GM23338 (cell line): ENCODE results near the gene PTPRA. TPM values are rescaled to one million over a fixed set of nuclear protein-coding genes. Genes with fewer than 3 reads are reported as not detected.

Experiments
- ATAC-seq: fragments of 200-7000 bp; cut with Tn5 transposase; 3 replicates; pipeline ENCODE4 v1.9.1; 2020
- DNase-seq: peaks from one replicate; pipeline ENCODE4 v3.0.0-alpha.2; 2015; ENCODE audit warnings: low spot score
- H2AFZ ChIP-seq: fragments of 200-600 bp; sonication (generic); 2 replicates; pipeline ENCODE4 v1.8.0; 2016; ENCODE audit warnings: antibody characterized with exemption, mild to moderate bottlenecking, moderate library complexity
- H3F3A ChIP-seq: fragments of 200-600 bp; sonication (generic); replicated peaks from 2 replicates; pipeline ENCODE4 v1.8.0; 2017; ENCODE audit warnings: antibody characterized with exemption, mixed run types, low read depth
- H3K27ac ChIP-seq: fragments of 200-600 bp; sonication (generic); 2 replicates; pipeline ENCODE4 v1.6.1; 2016; ENCODE audit warnings: low read depth
- H3K27me3 ChIP-seq: fragments of 200-600 bp; sonication (generic); 2 replicates; pipeline ENCODE4 v1.8.0; 2016; ENCODE audit warnings: mild to moderate bottlenecking, mixed run types, moderate library complexity; ENCODE audit not compliant: insufficient read depth
- H3K36me3 ChIP-seq: fragments of 200-600 bp; sonication (generic); 2 replicates; pipeline ENCODE4 v1.8.0; 2016; ENCODE audit warnings: mild to moderate bottlenecking; ENCODE audit not compliant: insufficient read depth
- H3K4me1 ChIP-seq: fragments of 200-600 bp; sonication (generic); 2 replicates; pipeline ENCODE4 v1.8.0; 2016; ENCODE audit warnings: mild to moderate bottlenecking, moderate library complexity; ENCODE audit not compliant: insufficient read depth
- H3K4me2 ChIP-seq: fragments of 200-600 bp; sonication (generic); 2 replicates; pipeline ENCODE4 v1.7.1; 2017; ENCODE audit warnings: mixed run types
- H3K4me3 ChIP-seq: fragments of 200-600 bp; sonication (generic); 2 replicates; pipeline ENCODE4 v1.6.1; 2016; ENCODE audit warnings: mixed run types
- H3K79me2 ChIP-seq: fragments of 200-600 bp; sonication (generic); replicated peaks from 2 replicates; pipeline ENCODE4 v1.8.0; 2017; ENCODE audit warnings: mild to moderate bottlenecking; ENCODE audit not compliant: insufficient read depth
- H3K9me2 ChIP-seq: fragments of 200-600 bp; sonication (generic); 2 replicates; pipeline ENCODE4 v1.8.0; 2017; ENCODE audit not compliant: insufficient read depth
- H4K20me1 ChIP-seq: fragments of 200-600 bp; sonication (generic); replicated peaks from 2 replicates; pipeline ENCODE4 v1.8.0; 2017; ENCODE audit warnings: mild to moderate bottlenecking; ENCODE audit not compliant: insufficient read depth
- H3K27ac Mint-ChIP-seq: 2 replicates; pipeline ENCODE4 v1.8.0; 2020; ENCODE audit warnings: inconsistent platforms, mild to moderate bottlenecking, moderate library complexity, mixed read lengths
- H3K27me3 Mint-ChIP-seq: 3 replicates; pipeline ENCODE4 v1.8.0; 2022; ENCODE audit warnings: low read depth, mild to moderate bottlenecking, moderate library complexity, mixed read lengths, inconsistent platforms; ENCODE audit not compliant: insufficient read depth, poor library complexity
- H3K36me3 Mint-ChIP-seq: 3 replicates; pipeline ENCODE4 v1.8.0; 2021; ENCODE audit warnings: low read depth, mild to moderate bottlenecking, inconsistent platforms, moderate library complexity, mixed read lengths
- H3K4me1 Mint-ChIP-seq: 3 replicates; pipeline ENCODE4 v1.8.0; 2020; ENCODE audit warnings: mild to moderate bottlenecking, inconsistent platforms, mixed read lengths
- H3K4me3 Mint-ChIP-seq: 3 replicates; pipeline ENCODE4 v1.8.0; 2021; ENCODE audit warnings: moderate library complexity, mild to moderate bottlenecking, inconsistent platforms, mixed read lengths
- H3K9me3 Mint-ChIP-seq: 3 replicates; pipeline ENCODE4 v1.8.0; 2020; ENCODE audit warnings: moderate library complexity, mild to moderate bottlenecking, inconsistent platforms, mixed read lengths
- CREB1 ChIP-seq: fragments of 250-450 bp; sonication (Bioruptor Pico); IDR thresholded peaks from 2 replicates; pipeline ENCODE4 v1.5.0; 2020; ENCODE audit warnings: low read depth, mild to moderate bottlenecking, moderate library complexity
- ETS1 ChIP-seq: IDR thresholded peaks from 2 replicates; pipeline ENCODE4 v1.6.1; 2016; ENCODE audit warnings: antibody characterized with exemption
- EZH2 ChIP-seq: fragments of 200-600 bp; sonication (generic); IDR thresholded peaks from one replicate; pipeline ENCODE4 v1.8.0; 2017; ENCODE audit warnings: antibody characterized with exemption, mild to moderate bottlenecking, low read depth; ENCODE audit not compliant: unreplicated experiment
- EZH2phosphoT487 ChIP-seq: fragments of 200-600 bp; sonication (generic); IDR thresholded peaks from one replicate; pipeline ENCODE4 v1.8.1; 2018; ENCODE audit warnings: antibody characterized with exemption; ENCODE audit not compliant: unreplicated experiment
- JUNB ChIP-seq: IDR thresholded peaks from one replicate; pipeline ENCODE4 v1.6.1; 2016; ENCODE audit warnings: antibody characterized with exemption; ENCODE audit not compliant: unreplicated experiment
- NANOG ChIP-seq: IDR thresholded peaks from 2 replicates; pipeline ENCODE4 v1.6.1; 2016; ENCODE audit warnings: antibody characterized with exemption, borderline replicate concordance
- POLR2AphosphoS5 ChIP-seq: IDR thresholded peaks from 2 replicates; pipeline ENCODE4 v1.6.1; 2016; ENCODE audit warnings: antibody characterized with exemption, low read depth
- REST ChIP-seq: IDR thresholded peaks from one replicate; pipeline ENCODE4 v1.6.1; 2018; ENCODE audit warnings: antibody characterized with exemption; ENCODE audit not compliant: unreplicated experiment
- STAT1 ChIP-seq: IDR thresholded peaks from one replicate; pipeline ENCODE4 v1.6.1; 2016; ENCODE audit warnings: antibody characterized with exemption; ENCODE audit not compliant: unreplicated experiment
- ZNF114 ChIP-seq: fragments of 250-450 bp; sonication (Bioruptor Pico); IDR thresholded peaks from 2 replicates; pipeline ENCODE4 v1.5.0; 2020; ENCODE audit warnings: mild to moderate bottlenecking, moderate library complexity
- ZNF331 ChIP-seq: fragments of 250-450 bp; sonication (Bioruptor Pico); IDR thresholded peaks from 2 replicates; pipeline ENCODE4 v1.5.0; 2020; ENCODE audit warnings: low read depth, mild to moderate bottlenecking, moderate library complexity
- ZNF462 ChIP-seq: fragments of 250-450 bp; sonication (Bioruptor Pico); IDR thresholded peaks from 2 replicates; pipeline ENCODE4 v1.5.0; 2020; ENCODE audit warnings: mild to moderate bottlenecking, moderate library complexity
- polyA plus RNA-seq: library from polyadenylated mRNA; unstranded; fragments of >200 nt; fragmentation: Nextera tagmentation; extraction: Ambion mirVana; gene quantifications from 2 replicates; pipeline ENCODE4 v1.2.1, GENCODE V29; 2016
- total RNA-seq: library from RNA; depleted of rRNA; stranded (reverse); fragments of >200 nt; shearing (Covaris generic); gene quantifications from 2 replicates; pipeline ENCODE4 v1.2.3, GENCODE V29; 2014
- TF ChIP-seq, protein P1 (sequence below), 2 experiments: fragments of 200-600 bp in 1 of 2; sonication (generic) in 1 of 2; conservative IDR thresholded peaks; 2 replicates each; pipeline versions ENCODE4 v1.5.1 to v1.6.1; 2016 to 2017; ENCODE audit warnings: antibody characterized with exemption in 2 of 2, low read depth in 2 of 2, mild to moderate bottlenecking in 2 of 2, moderate library complexity in 1 of 2

Gene PTPRA
- total and polyA plus RNA-seq, 2 experiments from 2014 or later, result 37.8 to 39.3 TPM

- Mint-ChIP-seq H3K27ac (no peak overlapping the region), H3K9me3 (no peaks in the 10 kb centered on the region), H3K4me1 (peaks cover 3% of the 10 kb centered on the region; the same call in 1 of the 3 replicates), H3K4me3 (no peak overlapping the region), H3K27me3 (peaks cover 49% of the 10 kb centered on the region), H3K36me3 (no peaks in the 10 kb centered on the region)
- Histone ChIP-seq H3K36me3 (no peaks in the 10 kb centered on the region), H3F3A (no peaks in the 10 kb centered on the region), H3K27me3 (peaks cover 48% of the 10 kb centered on the region), H2AFZ (no peak overlapping the region), H4K20me1 (no peaks in the 10 kb centered on the region), H3K9me2 (no peaks in the 10 kb centered on the region), H3K79me2 (no peaks in the 10 kb centered on the region), H3K27ac (no peak overlapping the region), H3K4me3 (no peak overlapping the region), H3K4me1 (peaks cover 4% of the 10 kb centered on the region; the same call in 1 of the 2 replicates), H3K4me2 (no peak overlapping the region)
- ATAC-seq (no peak), DNase-seq (no peak)
- TF ChIP-seq CREB1 (CRISPR knock-in tag) (no peak), STAT1 (no peak), REST (no peak), ETS1 (no peak), ZNF462 (CRISPR knock-in tag) (no peak), ZNF331 (CRISPR knock-in tag) (no peak), EZH2phosphoT487 (no peak), POLR2AphosphoS5 (no peak), ZNF114 (CRISPR knock-in tag) (no peak), JUNB (no peak), EZH2 (no peak), NANOG (no peak)
- TF ChIP-seq, protein P1, sequence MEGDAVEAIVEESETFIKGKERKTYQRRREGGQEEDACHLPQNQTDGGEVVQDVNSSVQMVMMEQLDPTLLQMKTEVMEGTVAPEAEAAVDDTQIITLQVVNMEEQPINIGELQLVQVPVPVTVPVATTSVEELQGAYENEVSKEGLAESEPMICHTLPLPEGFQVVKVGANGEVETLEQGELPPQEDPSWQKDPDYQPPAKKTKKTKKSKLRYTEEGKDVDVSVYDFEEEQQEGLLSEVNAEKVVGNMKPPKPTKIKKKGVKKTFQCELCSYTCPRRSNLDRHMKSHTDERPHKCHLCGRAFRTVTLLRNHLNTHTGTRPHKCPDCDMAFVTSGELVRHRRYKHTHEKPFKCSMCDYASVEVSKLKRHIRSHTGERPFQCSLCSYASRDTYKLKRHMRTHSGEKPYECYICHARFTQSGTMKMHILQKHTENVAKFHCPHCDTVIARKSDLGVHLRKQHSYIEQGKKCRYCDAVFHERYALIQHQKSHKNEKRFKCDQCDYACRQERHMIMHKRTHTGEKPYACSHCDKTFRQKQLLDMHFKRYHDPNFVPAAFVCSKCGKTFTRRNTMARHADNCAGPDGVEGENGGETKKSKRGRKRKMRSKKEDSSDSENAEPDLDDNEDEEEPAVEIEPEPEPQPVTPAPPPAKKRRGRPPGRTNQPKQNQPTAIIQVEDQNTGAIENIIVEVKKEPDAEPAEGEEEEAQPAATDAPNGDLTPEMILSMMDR (conservative IDR thresholded peaks at IDR 0.05; ENCODE audit: low read depth in 2 of 2), result no peak
Measured at GRCh38 chr20:3084986-3085360, 211.7 kb downstream of the PTPRA start.
